H9 (cell line): ENCODE data around the gene NIN. TPM values are rescaled to one million over a fixed set of nuclear protein-coding genes. Genes with fewer than 3 reads are reported as not detected.

ENCODE experiments used
- DNase-seq: peaks from one replicate; pipeline ENCODE4 v3.0.0-alpha.2; 2017
- H2AFZ ChIP-seq: one replicate; pipeline ENCODE4 v1.6.1; 2013; ENCODE audit warnings: mild to moderate bottlenecking, low read length, control low read depth, moderate library complexity
- H2AK5ac ChIP-seq: 2 replicates; pipeline ENCODE4 v1.6.1; 2013; ENCODE audit warnings: low read length, control low read depth, mixed read lengths; ENCODE audit not compliant: insufficient read length
- H2BK120ac ChIP-seq: one replicate; pipeline ENCODE4 v1.6.1; 2013; ENCODE audit warnings: low read depth, mild to moderate bottlenecking, low read length, control low read depth, inconsistent platforms; ENCODE audit not compliant: poor library complexity, severe bottlenecking
- H2BK12ac ChIP-seq: 2 replicates; pipeline ENCODE4 v1.6.1; 2013; ENCODE audit warnings: low read length, control low read depth, mixed read lengths, low read depth; ENCODE audit not compliant: insufficient read length
- H2BK15ac ChIP-seq: 2 replicates; pipeline ENCODE4 v1.6.1; 2013; ENCODE audit warnings: low read depth, low read length, control low read depth
- H2BK20ac ChIP-seq: one replicate; pipeline ENCODE4 v1.6.1; 2013; ENCODE audit warnings: low read depth, mild to moderate bottlenecking, low read length, control low read depth, inconsistent platforms; ENCODE audit not compliant: poor library complexity, severe bottlenecking
- H2BK5ac ChIP-seq: 2 replicates; pipeline ENCODE4 v1.6.1; 2013; ENCODE audit warnings: low read length, control low read depth, mixed read lengths; ENCODE audit not compliant: insufficient read length
- H3K14ac ChIP-seq: 2 replicates; pipeline ENCODE4 v1.6.1; 2013; ENCODE audit warnings: low read length, control low read depth; ENCODE audit not compliant: insufficient read depth
- H3K18ac ChIP-seq: 2 replicates; pipeline ENCODE4 v1.6.1; 2013; ENCODE audit warnings: low read depth, mild to moderate bottlenecking, mixed read lengths, low read length, control low read depth; ENCODE audit not compliant: insufficient read length
- H3K23ac ChIP-seq: 2 replicates; pipeline ENCODE4 v1.6.1; 2013; ENCODE audit warnings: low read length, control low read depth, mixed read lengths, low read depth; ENCODE audit not compliant: insufficient read length
- H3K23me2 ChIP-seq: 2 replicates; pipeline ENCODE4 v1.6.1; 2013; ENCODE audit warnings: low read depth, mild to moderate bottlenecking, mixed read lengths, low read length, control low read depth; ENCODE audit not compliant: insufficient read length, poor library complexity, severe bottlenecking
- H3K27ac ChIP-seq: 2 replicates; pipeline ENCODE4 v1.5.1; 2013; ENCODE audit warnings: low read length, control low read depth, mixed read lengths, low read depth; ENCODE audit not compliant: insufficient read length
- H3K27me3 ChIP-seq: 2 replicates; pipeline ENCODE4 v1.6.1; 2013; ENCODE audit warnings: low read length, control low read depth, inconsistent platforms; ENCODE audit not compliant: insufficient read depth
- H3K4ac ChIP-seq: 2 replicates; pipeline ENCODE4 v1.6.1; 2013; ENCODE audit warnings: low read depth, mild to moderate bottlenecking, control low read depth, inconsistent platforms, low read length, moderate library complexity
- H3K4me1 ChIP-seq: 2 replicates; pipeline ENCODE4 v1.6.1; 2013; ENCODE audit warnings: low read length, control low read depth, inconsistent platforms; ENCODE audit not compliant: insufficient read depth
- H3K4me2 ChIP-seq: 2 replicates; pipeline ENCODE4 v1.6.1; 2013; ENCODE audit warnings: low read length, control low read depth, mixed read lengths; ENCODE audit not compliant: insufficient read length, insufficient read depth
- H3K56ac ChIP-seq: 2 replicates; pipeline ENCODE4 v1.6.1; 2013; ENCODE audit warnings: low read depth, mild to moderate bottlenecking, mixed read lengths, low read length, control low read depth; ENCODE audit not compliant: insufficient read length
- H3K79me1 ChIP-seq: 2 replicates; pipeline ENCODE4 v1.6.1; 2013; ENCODE audit warnings: low read depth, mild to moderate bottlenecking, moderate library complexity, low read length, control low read depth, inconsistent platforms; ENCODE audit not compliant: insufficient read depth, poor library complexity, severe bottlenecking
- H3K79me2 ChIP-seq: 2 replicates; pipeline ENCODE4 v1.6.1; 2013; ENCODE audit warnings: low read length, control low read depth, inconsistent platforms; ENCODE audit not compliant: insufficient read depth
- H3K9ac ChIP-seq: 2 replicates; pipeline ENCODE4 v1.6.1; 2013; ENCODE audit warnings: low read length, control low read depth, mixed read lengths; ENCODE audit not compliant: insufficient read length; ENCODE audit errors: extremely low read depth
- H3K9me3 ChIP-seq: one replicate; pipeline ENCODE4 v1.6.1; 2013; ENCODE audit warnings: low read depth, low read length, inconsistent platforms; ENCODE audit not compliant: control insufficient read depth
- H3T11ph ChIP-seq: one replicate; pipeline ENCODE4 v1.6.1; 2013; ENCODE audit warnings: mild to moderate bottlenecking, low read length, control low read depth, inconsistent platforms
- H4K20me1 ChIP-seq: one replicate; pipeline ENCODE4 v1.6.1; 2013; ENCODE audit not compliant: control insufficient read depth, insufficient read length, insufficient read depth
- H4K5ac ChIP-seq: 2 replicates; pipeline ENCODE4 v1.6.1; 2013; ENCODE audit warnings: low read depth, mild to moderate bottlenecking, mixed read lengths, low read length, control low read depth; ENCODE audit not compliant: insufficient read length
- H4K8ac ChIP-seq: replicated peaks from 2 replicates; pipeline ENCODE4 v1.6.1; 2013; ENCODE audit warnings: low read length, control low read depth, mixed read lengths, low read depth; ENCODE audit not compliant: insufficient read length
- H4K91ac ChIP-seq: 2 replicates; pipeline ENCODE4 v1.6.1; 2013; ENCODE audit warnings: low read depth, mild to moderate bottlenecking, moderate library complexity, mixed read lengths, low read length, control low read depth; ENCODE audit not compliant: insufficient read length
- H3K27ac Mint-ChIP-seq, 3 experiments: 2 replicates in 2 of 3; 3 replicates in 1 of 3; pipeline ENCODE4 v1.8.0; 2020 to 2021; ENCODE audit warnings: mixed read lengths in 3 of 3, mild to moderate bottlenecking in 1 of 3, moderate library complexity in 1 of 3
- H3K27me3 Mint-ChIP-seq: 2 replicates; pipeline ENCODE4 v1.8.0; 2021; ENCODE audit warnings: low read depth, mild to moderate bottlenecking, moderate library complexity, mixed read lengths
- H3K36me3 Mint-ChIP-seq, 3 experiments: 2 replicates in 2 of 3; 3 replicates in 1 of 3; pipeline ENCODE4 v1.8.0; 2020 to 2021; ENCODE audit warnings: low read depth in 3 of 3, mixed read lengths in 3 of 3; ENCODE audit not compliant: insufficient read depth in 1 of 3
- H3K4me1 Mint-ChIP-seq, 2 experiments: 2 replicates each; pipeline ENCODE4 v1.8.0; 2020; ENCODE audit warnings: mixed read lengths in 2 of 2
- H3K4me3 Mint-ChIP-seq, 2 experiments: 2 replicates in 1 of 2; 3 replicates in 1 of 2; pipeline ENCODE4 v1.8.0; 2020 to 2021; ENCODE audit warnings: mild to moderate bottlenecking in 2 of 2, mixed read lengths in 2 of 2, moderate library complexity in 1 of 2
- H3K9me3 Mint-ChIP-seq, 2 experiments: 2 replicates in 1 of 2; 3 replicates in 1 of 2; pipeline ENCODE4 v1.8.0; 2020; ENCODE audit warnings: mild to moderate bottlenecking in 2 of 2, mixed read lengths in 2 of 2, moderate library complexity in 1 of 2
- WGBS: extraction: QIAGEN DNeasy Blood & Tissue Kit; methylation state at CpG from one replicate; pipeline ENCODE4 v1.1.7; 2013; ENCODE audit warnings: missing lambda C conversion rate, low lambda C conversion rate, mixed read lengths; ENCODE audit not compliant: insufficient read length; ENCODE audit errors: extremely low coverage; 5-methylcytosine and 5-hydroxymethylcytosine counted together
- total RNA-seq: library from RNA; stranded (reverse); gene quantifications from 2 replicates; pipeline ENCODE4 v1.2.1, GENCODE V29; 2021
- TF ChIP-seq, protein P1 (sequence below): fragments of 200-600 bp; sonication (generic); conservative IDR thresholded peaks from 3 replicates; pipeline ENCODE4 v1.8.0; 2021; ENCODE audit warnings: antibody characterized with exemption, mild to moderate bottlenecking

NIN gene
- total RNA-seq, 1 experiment from 2014 or later, result 18.4 TPM

DNA sequence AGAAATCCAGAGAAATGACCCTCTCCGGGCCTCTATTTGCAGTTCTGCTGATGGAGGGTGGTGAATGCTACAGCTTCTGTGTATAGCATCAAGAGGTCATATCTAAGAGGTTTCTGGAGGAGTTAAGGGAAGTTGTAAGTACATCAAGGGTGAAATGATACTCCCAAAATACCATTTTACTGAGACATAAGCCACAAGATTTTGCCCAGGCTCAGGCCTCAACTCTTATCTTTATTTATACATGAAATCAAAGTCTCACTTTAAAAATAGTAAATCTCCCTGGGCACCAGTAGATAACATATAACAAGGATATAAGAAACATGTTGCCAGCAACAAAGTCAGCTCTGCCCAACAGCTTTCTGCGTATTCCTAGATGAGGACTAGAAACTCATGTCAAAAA lies 40.4 kb downstream of the NIN start:
- Histone ChIP-seq H3K23ac (no peak overlapping the region), H3K14ac (no peak overlapping the region), H3K9ac (no peak overlapping the region), H2BK12ac (no peak overlapping the region), H3K9me3 (no peaks in the 10 kb centered on the region), H3K79me2 (no peaks in the 10 kb centered on the region), H3K18ac (no peak overlapping the region), H3K4me1 (peaks cover 2% of the 10 kb centered on the region; the same call in 1 of the 2 replicates), H3K56ac (no peak overlapping the region), H2AFZ (no peak overlapping the region), H3K79me1 (no peaks in the 10 kb centered on the region), H3K27me3 (no peaks in the 10 kb centered on the region), H3K27ac (no peak overlapping the region), H3K4ac (no peak overlapping the region), H3T11ph (no peak overlapping the region), H3K23me2 (no peaks in the 10 kb centered on the region), H4K20me1 (no peaks in the 10 kb centered on the region), H2BK5ac (no peak overlapping the region), H2BK20ac (no peak overlapping the region), H2BK120ac (no peak overlapping the region), H4K91ac (no peak overlapping the region), H3K4me2 (no peak overlapping the region), H2AK5ac (no peak overlapping the region), H2BK15ac (no peak overlapping the region), H4K5ac (no peak overlapping the region), H4K8ac (no peak overlapping the region)
- TF ChIP-seq, protein P1, sequence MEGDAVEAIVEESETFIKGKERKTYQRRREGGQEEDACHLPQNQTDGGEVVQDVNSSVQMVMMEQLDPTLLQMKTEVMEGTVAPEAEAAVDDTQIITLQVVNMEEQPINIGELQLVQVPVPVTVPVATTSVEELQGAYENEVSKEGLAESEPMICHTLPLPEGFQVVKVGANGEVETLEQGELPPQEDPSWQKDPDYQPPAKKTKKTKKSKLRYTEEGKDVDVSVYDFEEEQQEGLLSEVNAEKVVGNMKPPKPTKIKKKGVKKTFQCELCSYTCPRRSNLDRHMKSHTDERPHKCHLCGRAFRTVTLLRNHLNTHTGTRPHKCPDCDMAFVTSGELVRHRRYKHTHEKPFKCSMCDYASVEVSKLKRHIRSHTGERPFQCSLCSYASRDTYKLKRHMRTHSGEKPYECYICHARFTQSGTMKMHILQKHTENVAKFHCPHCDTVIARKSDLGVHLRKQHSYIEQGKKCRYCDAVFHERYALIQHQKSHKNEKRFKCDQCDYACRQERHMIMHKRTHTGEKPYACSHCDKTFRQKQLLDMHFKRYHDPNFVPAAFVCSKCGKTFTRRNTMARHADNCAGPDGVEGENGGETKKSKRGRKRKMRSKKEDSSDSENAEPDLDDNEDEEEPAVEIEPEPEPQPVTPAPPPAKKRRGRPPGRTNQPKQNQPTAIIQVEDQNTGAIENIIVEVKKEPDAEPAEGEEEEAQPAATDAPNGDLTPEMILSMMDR, result no peak
- DNase-seq, result no peak
- Mint-ChIP-seq H3K9me3 (no peaks in the 10 kb centered on the region), H3K27me3 (no peaks in the 10 kb centered on the region), H3K36me3 (peaks cover 0 to 9% (median 0%) of the 10 kb centered on the region in 3 experiments; a peak in 4 of 7 replicates), H3K27ac (no peak overlapping the region), H3K4me1 (peaks cover 23% of the 10 kb centered on the region in 2 experiments), H3K4me3 (no peak overlapping the region)
- no CpG with 5 or more reads among the region's 2 CpGs for WGBS
